CD4-positive, alpha-beta T cell (primary cell): ENCODE results near the gene ZNF154. TPM values are rescaled to one million over a fixed set of nuclear protein-coding genes. Genes with fewer than 3 reads are reported as not detected.

Experiments used
- ATAC-seq: fragments of 200-7000 bp; cut with Tn5 transposase; one replicate; pipeline ENCODE4 v1.10.0; 2022; ENCODE audit warnings: mild to moderate bottlenecking; ENCODE audit not compliant: poor library complexity
- CTCF ChIA-PET: fragments of 350-600 bp; sonication (Branson Sonifier 250); formaldehyde crosslinking; loops from one replicate; lab custom pipeline; 2021; ENCODE audit warnings: antibody characterized with exemption, inconsistent platforms; lab: Charles Lee
- POLR2A ChIA-PET: fragments of 350-600 bp; sonication (Branson Sonifier 250); formaldehyde crosslinking; loops from one replicate; lab custom pipeline; 2021; ENCODE audit warnings: antibody characterized with exemption, inconsistent platforms; lab: Charles Lee
- DNase-seq, 14 experiments: peaks; one replicate each; pipeline ENCODE4 v3.0.0-alpha.2; 2013 to 2020; ENCODE audit warnings: mixed read lengths in 2 of 14
- H3K27ac ChIP-seq, 2 donors: one replicate each; pipeline versions ENCODE4 v1.5.1 to v1.7.0; 2013; ENCODE audit warnings: low read length in 2 of 2, low read depth in 1 of 2, mild to moderate bottlenecking in 1 of 2
- H3K27me3 ChIP-seq, 2 experiments: 1 replicate in 1 of 2; 2 replicates in 1 of 2; pipeline versions ENCODE4 v1.6.1 to v1.7.0; 2013; ENCODE audit warnings: low read length in 2 of 2, control low read depth in 1 of 2, mild to moderate bottlenecking in 1 of 2, moderate library complexity in 1 of 2; ENCODE audit not compliant: insufficient read depth in 2 of 2, control insufficient read depth in 1 of 2
- H3K36me3 ChIP-seq: one replicate; pipeline ENCODE4 v1.6.1; 2013; ENCODE audit warnings: low read length, control low read depth; ENCODE audit not compliant: insufficient read depth
- H3K4me1 ChIP-seq: one replicate; pipeline ENCODE4 v1.6.1; 2013; ENCODE audit warnings: low read length, control low read depth; ENCODE audit not compliant: insufficient read depth
- H3K4me3 ChIP-seq: one replicate; pipeline ENCODE4 v1.5.1; 2013; ENCODE audit warnings: mild to moderate bottlenecking, low read length, moderate library complexity
- H3K9me3 ChIP-seq, 2 experiments: 1 replicate in 1 of 2; 2 replicates in 1 of 2; pipeline versions ENCODE4 v1.6.1 to v1.7.0; 2013; ENCODE audit warnings: low read length in 2 of 2, mild to moderate bottlenecking in 2 of 2, control low read depth in 1 of 2, moderate library complexity in 1 of 2; ENCODE audit not compliant: control insufficient read depth in 1 of 2, insufficient read depth in 1 of 2
- H3K27ac Mint-ChIP-seq: one replicate; pipeline ENCODE4 v1.8.0; 2020; ENCODE audit warnings: mixed read lengths
- H3K27me3 Mint-ChIP-seq: one replicate; pipeline ENCODE4 v1.8.0; 2021; ENCODE audit warnings: mixed read lengths
- H3K36me3 Mint-ChIP-seq: one replicate; pipeline ENCODE4 v1.8.0; 2021; ENCODE audit warnings: low read depth, mixed read lengths
- H3K4me1 Mint-ChIP-seq: one replicate; pipeline ENCODE4 v1.8.0; 2021; ENCODE audit warnings: low read depth, mixed read lengths
- H3K4me3 Mint-ChIP-seq: one replicate; pipeline ENCODE4 v1.8.0; 2020; ENCODE audit warnings: mild to moderate bottlenecking, mixed read lengths
- H3K9me3 Mint-ChIP-seq: one replicate; pipeline ENCODE4 v1.8.0; 2020; ENCODE audit warnings: mixed read lengths
- intact Hi-C, 2 experiments: fragments of 100-400 bp; cut with DNase I in 1 of 2; cut with micrococcal nuclease in 1 of 2; formaldehyde crosslinking; loops; one replicate each; pipeline versions ENCODE4 v1.15.1 to v1.9.0; 2023 to 2025; cut with DNase I, micrococcal nuclease
- total RNA-seq, 174 experiments: library from RNA in 2 of 174; stranded (reverse) in 2 of 174; gene quantifications; one replicate each; pipeline ENCODE4 v1.2.3 and lab custom pipeline; 2021 to 2026
- TF ChIP-seq, protein P1 (sequence below): fragments of 200-600 bp; IDR thresholded peaks from one replicate; pipeline ENCODE4 v1.8.0; 2022; ENCODE audit warnings: antibody characterized with exemption, mild to moderate bottlenecking

Gene ZNF154
- total RNA-seq, 2 experiments from 2014 or later = 16.9 to 18.0 TPM

- H3K4me3 Mint-ChIP-seq = no peak overlapping the region
- TF ChIP-seq, protein P1, sequence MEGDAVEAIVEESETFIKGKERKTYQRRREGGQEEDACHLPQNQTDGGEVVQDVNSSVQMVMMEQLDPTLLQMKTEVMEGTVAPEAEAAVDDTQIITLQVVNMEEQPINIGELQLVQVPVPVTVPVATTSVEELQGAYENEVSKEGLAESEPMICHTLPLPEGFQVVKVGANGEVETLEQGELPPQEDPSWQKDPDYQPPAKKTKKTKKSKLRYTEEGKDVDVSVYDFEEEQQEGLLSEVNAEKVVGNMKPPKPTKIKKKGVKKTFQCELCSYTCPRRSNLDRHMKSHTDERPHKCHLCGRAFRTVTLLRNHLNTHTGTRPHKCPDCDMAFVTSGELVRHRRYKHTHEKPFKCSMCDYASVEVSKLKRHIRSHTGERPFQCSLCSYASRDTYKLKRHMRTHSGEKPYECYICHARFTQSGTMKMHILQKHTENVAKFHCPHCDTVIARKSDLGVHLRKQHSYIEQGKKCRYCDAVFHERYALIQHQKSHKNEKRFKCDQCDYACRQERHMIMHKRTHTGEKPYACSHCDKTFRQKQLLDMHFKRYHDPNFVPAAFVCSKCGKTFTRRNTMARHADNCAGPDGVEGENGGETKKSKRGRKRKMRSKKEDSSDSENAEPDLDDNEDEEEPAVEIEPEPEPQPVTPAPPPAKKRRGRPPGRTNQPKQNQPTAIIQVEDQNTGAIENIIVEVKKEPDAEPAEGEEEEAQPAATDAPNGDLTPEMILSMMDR = no peak
- ATAC-seq = no peak
- Histone ChIP-seq H3K9me3 (peaks cover 18 to 35% of the 10 kb centered on the region in 2 experiments), H3K27ac (no peak overlapping the region), H3K4me3 (no peak overlapping the region), H3K27me3 (peaks cover 0 to 3% of the 10 kb centered on the region in 2 experiments), H3K4me1 (no peaks in the 10 kb centered on the region), H3K36me3 (no peaks in the 10 kb centered on the region)
- ChIA-PET CTCF (no interaction called here), POLR2A (no interaction called here)
- peaks cover 36% of the 10 kb centered on the region for H3K9me3 Mint-ChIP-seq
- intact Hi-C loops = no loop called here
- H3K27me3 Mint-ChIP-seq = peaks cover 52% of the 10 kb centered on the region
- H3K4me1 Mint-ChIP-seq = peaks cover 6% of the 10 kb centered on the region
- no peak overlapping the region for H3K27ac Mint-ChIP-seq
- DNase-seq = no peak
- H3K36me3 Mint-ChIP-seq = peaks cover 54% of the 10 kb centered on the region
Measured at GRCh38 chr19:57653689-57654088, 55.3 kb downstream of the ZNF154 start.

DNA sequence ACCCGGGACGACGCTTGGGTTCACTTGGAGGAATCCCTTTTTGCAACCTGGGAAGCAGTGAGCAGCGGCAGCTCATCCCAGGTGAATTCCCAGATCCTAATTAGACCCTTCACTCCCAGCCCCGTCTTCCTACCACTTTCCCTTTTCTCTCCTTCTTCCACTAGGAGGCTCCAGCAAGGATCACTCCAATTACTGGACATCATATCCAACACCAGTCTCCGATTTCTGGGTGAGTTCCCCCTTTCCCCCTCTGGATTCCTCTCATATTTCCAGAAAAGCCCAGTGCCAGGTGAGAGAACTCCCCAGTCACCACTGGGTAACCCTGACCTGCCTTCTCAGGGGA is 57.4 kb downstream of the ZNF154 start:
- H3K4me1 Mint-ChIP-seq = peaks cover 6% of the 10 kb centered on the region
- intact Hi-C loops = no loop called here

DNA sequence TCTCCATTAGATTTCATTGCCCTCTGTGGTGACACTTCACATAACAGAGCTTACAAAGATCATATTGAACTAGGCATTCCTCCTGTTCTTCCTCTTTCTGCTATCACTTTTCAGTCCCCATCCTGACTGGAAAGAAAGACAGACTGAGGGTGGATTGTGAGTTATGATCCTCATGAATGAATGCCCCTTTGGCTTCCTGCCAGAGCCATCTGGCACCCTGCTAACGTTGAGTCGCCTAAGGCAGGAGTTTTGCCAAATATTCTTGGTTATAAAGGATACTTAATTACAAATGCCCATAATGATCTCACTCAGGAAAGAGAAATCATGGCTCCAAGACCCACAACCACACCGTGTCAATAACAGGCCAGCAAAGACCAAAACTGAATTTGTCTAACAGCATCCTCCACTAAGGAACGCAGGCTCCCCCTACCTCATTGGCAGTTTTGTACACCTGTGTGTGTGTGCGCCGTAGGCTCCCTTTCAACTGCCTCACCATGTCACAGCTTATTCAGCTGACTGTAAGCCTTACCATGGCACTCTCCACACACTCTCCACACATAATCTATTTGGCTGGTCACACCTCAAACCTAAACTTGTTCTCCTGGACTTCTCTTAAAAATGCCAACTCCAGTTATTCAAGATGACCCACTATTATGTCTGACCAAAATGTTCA is 60.5 kb downstream of the ZNF154 start:
- no peak overlapping the region for H3K27ac ChIP-seq
- Mint-ChIP-seq H3K4me3 (no peak overlapping the region), H3K36me3 (peaks cover 66% of the 10 kb centered on the region), H3K27me3 (peaks cover 13% of the 10 kb centered on the region), H3K27ac (no peak overlapping the region), H3K9me3 (peaks cover 30% of the 10 kb centered on the region), H3K4me1 (peaks cover 6% of the 10 kb centered on the region)
- H3K36me3 ChIP-seq = no peaks in the 10 kb centered on the region
- H3K4me1 ChIP-seq = no peaks in the 10 kb centered on the region
- intact Hi-C loops = no loop called here
- no peak overlapping the region for H3K4me3 ChIP-seq
- ATAC-seq (no peak), DNase-seq (no peak)
- peaks cover 27 to 49% of the 10 kb centered on the region in 2 experiments for H3K9me3 ChIP-seq
- H3K27me3 ChIP-seq = no peaks in the 10 kb centered on the region
- ChIA-PET POLR2A (interaction anchor here (0.9 kb wide), 1 partner anchor 16 kb away, joined by 3 read pairs; no protein-coding TSS in a partner anchor), CTCF (no interaction called here)
- TF ChIP-seq, protein P1 = no peak

More for the DNA sequence above, 57.4 kb downstream of the ZNF154 start:
- peaks cover 0 to 3% of the 10 kb centered on the region in 2 experiments for H3K27me3 ChIP-seq
- H3K4me1 ChIP-seq = no peaks in the 10 kb centered on the region
- TF ChIP-seq, protein P1 = no peak
- peaks cover 28 to 36% of the 10 kb centered on the region in 2 experiments for H3K9me3 ChIP-seq
- Mint-ChIP-seq H3K9me3 (peaks cover 44% of the 10 kb centered on the region), H3K36me3 (peaks cover 67% of the 10 kb centered on the region), H3K4me3 (no peak overlapping the region), H3K27me3 (peaks cover 40% of the 10 kb centered on the region), H3K27ac (no peak overlapping the region)
- ChIA-PET CTCF (no interaction called here), POLR2A (no interaction called here)
- H3K4me3 ChIP-seq = no peak overlapping the region
- no peak overlapping the region for H3K27ac ChIP-seq
- DNase-seq = no peak
- ATAC-seq = no peak
- no peaks in the 10 kb centered on the region for H3K36me3 ChIP-seq

Other genes with a start within 250 kb of the ZNF154 start
- gene ZNF772, start 231.6 kb downstream of the ZNF154 start, total RNA-seq = 1 to 10 TPM; 2.5 to 3.2 TPM
- gene ZNF419, start 221.5 kb downstream of the ZNF154 start, total RNA-seq = 1 to 10 TPM; 8.3 to 9.2 TPM
- gene ZNF773, start 209.3 kb downstream of the ZNF154 start, total RNA-seq = 10 to 100 TPM; 20.3 to 22.3 TPM
- gene ZNF549, start 181.8 kb downstream of the ZNF154 start, total RNA-seq = 10 to 100 TPM; 10.1 to 11.1 TPM
- gene ZNF550, start 149.3 kb downstream of the ZNF154 start, total RNA-seq = 10 to 100 TPM; 15.7 to 20.0 TPM
- gene ZNF416, start 130.3 kb downstream of the ZNF154 start, total RNA-seq = 1 to 10 TPM; 5.2 to 5.7 TPM
- 1 to 10 TPM; 6.9 to 7.1 TPM for gene ZIK1, start 125.1 kb downstream of the ZNF154 start, total RNA-seq
- gene ZNF530, start 109.3 kb downstream of the ZNF154 start, total RNA-seq = 1 to 10 TPM; 2.7 to 3.4 TPM
- 10 to 100 TPM; 24.6 to 25.7 TPM for gene ZNF134, start 95.0 kb downstream of the ZNF154 start, total RNA-seq
- 10 to 100 TPM; 29.3 to 30.5 TPM for gene ZNF211, start 76.0 kb downstream of the ZNF154 start, total RNA-seq
- gene ZSCAN4, start 40.3 kb downstream of the ZNF154 start, total RNA-seq = not detected
- 10 to 100 TPM; 11.4 to 11.6 TPM for gene ZNF551, start 27.2 kb downstream of the ZNF154 start, total RNA-seq
- 10 to 100 TPM; 12.3 to 12.4 TPM for gene ZNF671, start 18.4 kb upstream of the ZNF154 start, total RNA-seq
- gene ZNF776, start 37.6 kb upstream of the ZNF154 start, total RNA-seq = 10 to 100 TPM; 21.7 to 28.4 TPM
- 10 to 100 TPM; 51.1 to 53.4 TPM for gene ZNF586, start 60.5 kb upstream of the ZNF154 start, total RNA-seq
- 10 to 100 TPM; 22.2 to 22.3 TPM for gene ZNF552, start 105.7 kb upstream of the ZNF154 start, total RNA-seq
- 10 to 100 TPM; 23.0 to 23.8 TPM for gene ZNF587B, start 121.1 kb upstream of the ZNF154 start, total RNA-seq
- gene ZNF587, start 140.7 kb upstream of the ZNF154 start, total RNA-seq = 10 to 100 TPM; 37.6 to 41.5 TPM
- 10 to 100 TPM; 29.0 to 34.7 TPM for gene ZNF814, start 179.8 kb upstream of the ZNF154 start, total RNA-seq
- gene ZNF417, start 207.4 kb upstream of the ZNF154 start, total RNA-seq = 10 to 100 TPM; 26.2 to 31.6 TPM
- 1 to 10 TPM; 3.5 to 4.4 TPM for gene ZNF418, start 226.2 kb upstream of the ZNF154 start, total RNA-seq
- 10 to 100 TPM; 15.2 TPM for gene ZNF256, start 238.5 kb upstream of the ZNF154 start, total RNA-seq